ENCODE measurements around the gene SUSD1.

SUSD1 gene

DNA sequence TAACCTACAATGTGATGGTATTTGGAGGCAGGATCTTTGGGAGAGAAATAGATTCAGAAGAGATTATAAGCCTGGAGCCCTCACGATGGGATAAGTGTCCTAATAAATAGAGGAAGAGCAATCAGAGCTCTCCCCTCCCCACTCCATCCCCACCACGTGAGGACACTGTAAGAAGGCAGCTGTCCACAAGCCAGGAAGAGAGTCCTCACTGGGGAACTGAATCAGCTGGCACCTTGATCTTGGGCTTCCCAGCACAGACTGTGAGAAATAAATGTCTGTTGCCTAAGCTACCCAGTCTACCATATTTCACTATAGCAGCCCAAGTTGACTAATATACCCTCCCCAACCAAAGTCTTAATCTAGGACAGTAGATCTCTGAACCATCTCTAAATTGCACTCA lies 118.1 kb downstream of the SUSD1 start:
- DNase-seq (ENCODE audit: low read depth): no peak
- no peak overlapping the region for H3K4me3 ChIP-seq (ENCODE audit: control insufficient read depth, low read depth, low read length)
- TF ChIP-seq, protein P1, sequence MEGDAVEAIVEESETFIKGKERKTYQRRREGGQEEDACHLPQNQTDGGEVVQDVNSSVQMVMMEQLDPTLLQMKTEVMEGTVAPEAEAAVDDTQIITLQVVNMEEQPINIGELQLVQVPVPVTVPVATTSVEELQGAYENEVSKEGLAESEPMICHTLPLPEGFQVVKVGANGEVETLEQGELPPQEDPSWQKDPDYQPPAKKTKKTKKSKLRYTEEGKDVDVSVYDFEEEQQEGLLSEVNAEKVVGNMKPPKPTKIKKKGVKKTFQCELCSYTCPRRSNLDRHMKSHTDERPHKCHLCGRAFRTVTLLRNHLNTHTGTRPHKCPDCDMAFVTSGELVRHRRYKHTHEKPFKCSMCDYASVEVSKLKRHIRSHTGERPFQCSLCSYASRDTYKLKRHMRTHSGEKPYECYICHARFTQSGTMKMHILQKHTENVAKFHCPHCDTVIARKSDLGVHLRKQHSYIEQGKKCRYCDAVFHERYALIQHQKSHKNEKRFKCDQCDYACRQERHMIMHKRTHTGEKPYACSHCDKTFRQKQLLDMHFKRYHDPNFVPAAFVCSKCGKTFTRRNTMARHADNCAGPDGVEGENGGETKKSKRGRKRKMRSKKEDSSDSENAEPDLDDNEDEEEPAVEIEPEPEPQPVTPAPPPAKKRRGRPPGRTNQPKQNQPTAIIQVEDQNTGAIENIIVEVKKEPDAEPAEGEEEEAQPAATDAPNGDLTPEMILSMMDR (IDR thresholded peaks at IDR 0.05; ENCODE audit: control insufficient read depth, insufficient read depth, low read depth, low read length, missing control alignments): no peak

DNA sequence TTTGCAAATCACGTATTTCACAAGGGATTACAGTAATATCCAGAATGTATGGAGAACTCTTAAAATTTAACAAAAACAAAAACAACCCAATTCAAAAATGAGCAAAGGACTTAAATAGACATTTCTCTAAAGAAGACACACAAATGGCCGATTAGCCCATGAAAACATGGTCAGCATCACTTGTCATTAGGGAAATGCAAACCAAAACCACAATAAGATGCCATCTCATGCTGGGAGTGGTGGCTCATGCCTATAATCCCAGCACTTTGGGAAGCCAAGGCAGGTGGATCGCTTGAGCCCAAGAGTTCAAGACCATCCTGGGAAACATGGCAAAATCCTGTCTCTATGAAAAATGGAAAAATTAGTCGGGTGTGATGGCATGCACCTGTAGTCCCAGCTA lies 120.2 kb downstream of the SUSD1 start:
- no peak overlapping the region for H3K4me3 ChIP-seq (ENCODE audit: control insufficient read depth, low read depth, low read length)
- TF ChIP-seq, protein P1 (IDR thresholded peaks at IDR 0.05; ENCODE audit: control insufficient read depth, insufficient read depth, low read depth, low read length, missing control alignments): no peak
- DNase-seq (ENCODE audit: low read depth): no peak

DNA sequence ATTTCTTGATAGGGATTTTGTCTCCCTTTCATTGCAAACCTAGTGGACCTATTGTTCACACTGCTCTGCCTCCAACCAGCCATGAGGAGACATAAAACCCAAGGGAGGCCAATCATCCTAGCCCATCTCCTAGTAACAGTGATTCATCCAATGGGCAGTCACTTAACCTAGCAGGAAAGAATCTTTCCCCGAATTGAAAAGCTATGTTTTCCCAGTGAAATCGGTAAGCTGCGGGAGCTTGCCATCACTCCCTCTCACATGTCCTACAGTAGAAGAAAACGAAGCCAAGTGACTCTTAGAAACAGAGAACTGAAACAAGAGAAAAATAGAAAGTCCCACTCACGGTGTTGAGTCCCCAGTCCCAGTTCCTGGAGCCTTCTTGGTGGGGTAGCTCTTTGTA lies 123.3 kb downstream of the SUSD1 start:
- no peak overlapping the region for H3K4me3 ChIP-seq (ENCODE audit: control insufficient read depth, low read depth, low read length)
- no peak for DNase-seq (ENCODE audit: low read depth)
- TF ChIP-seq, protein P1 (IDR thresholded peaks at IDR 0.05; ENCODE audit: control insufficient read depth, insufficient read depth, low read depth, low read length, missing control alignments): no peak

DNA sequence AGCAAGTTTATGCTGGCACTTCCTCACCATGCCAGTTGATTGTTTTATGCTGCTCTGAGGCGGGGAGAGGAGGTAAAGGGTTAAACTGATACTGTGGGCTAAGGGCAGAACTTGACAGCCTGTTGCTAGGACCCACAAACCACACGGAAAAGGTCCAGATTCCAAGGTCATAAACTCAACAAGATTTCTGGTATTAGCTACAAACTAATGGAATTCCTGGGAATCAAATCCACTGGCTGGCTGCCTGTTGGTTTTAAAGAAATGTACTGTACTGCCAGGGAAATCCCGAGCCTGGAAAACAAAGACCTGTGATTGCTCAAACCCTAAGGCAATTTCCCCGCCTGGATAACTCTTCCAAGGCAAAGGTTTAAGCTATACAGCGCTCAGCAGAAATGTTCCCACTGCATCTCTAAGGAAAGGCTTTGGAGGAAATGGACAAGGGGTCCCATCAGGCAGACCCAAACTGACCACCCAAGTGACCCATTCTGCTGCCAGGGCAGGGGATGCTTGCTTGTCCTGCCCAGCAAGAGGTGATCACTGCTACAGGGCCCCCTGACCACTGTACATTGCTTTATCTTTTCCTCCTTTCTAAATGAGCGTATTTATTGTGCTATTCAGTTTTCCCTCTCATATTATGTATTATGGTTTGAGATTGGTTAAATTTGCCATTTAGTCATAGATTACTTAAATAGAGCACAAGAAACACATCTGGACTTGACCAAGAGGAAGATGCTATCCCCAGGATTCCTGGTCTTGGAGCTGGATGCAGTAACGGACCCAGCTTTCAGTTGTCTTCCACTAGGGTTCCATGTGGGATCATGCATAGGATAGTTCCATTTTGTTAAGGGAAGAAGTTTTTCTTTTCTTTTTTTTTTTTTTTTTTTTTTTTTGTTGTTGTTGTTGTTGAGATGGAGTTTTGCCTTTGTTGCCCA lies 124.3 kb downstream of the SUSD1 start:
- H3K4me3 ChIP-seq (ENCODE audit: control insufficient read depth, low read depth, low read length): no peak overlapping the region
- peak; percentile 95 for DNase-seq (ENCODE audit: low read depth)
- TF ChIP-seq, protein P1 (IDR thresholded peaks at IDR 0.05; ENCODE audit: control insufficient read depth, insufficient read depth, low read depth, low read length, missing control alignments): no peak

DNA sequence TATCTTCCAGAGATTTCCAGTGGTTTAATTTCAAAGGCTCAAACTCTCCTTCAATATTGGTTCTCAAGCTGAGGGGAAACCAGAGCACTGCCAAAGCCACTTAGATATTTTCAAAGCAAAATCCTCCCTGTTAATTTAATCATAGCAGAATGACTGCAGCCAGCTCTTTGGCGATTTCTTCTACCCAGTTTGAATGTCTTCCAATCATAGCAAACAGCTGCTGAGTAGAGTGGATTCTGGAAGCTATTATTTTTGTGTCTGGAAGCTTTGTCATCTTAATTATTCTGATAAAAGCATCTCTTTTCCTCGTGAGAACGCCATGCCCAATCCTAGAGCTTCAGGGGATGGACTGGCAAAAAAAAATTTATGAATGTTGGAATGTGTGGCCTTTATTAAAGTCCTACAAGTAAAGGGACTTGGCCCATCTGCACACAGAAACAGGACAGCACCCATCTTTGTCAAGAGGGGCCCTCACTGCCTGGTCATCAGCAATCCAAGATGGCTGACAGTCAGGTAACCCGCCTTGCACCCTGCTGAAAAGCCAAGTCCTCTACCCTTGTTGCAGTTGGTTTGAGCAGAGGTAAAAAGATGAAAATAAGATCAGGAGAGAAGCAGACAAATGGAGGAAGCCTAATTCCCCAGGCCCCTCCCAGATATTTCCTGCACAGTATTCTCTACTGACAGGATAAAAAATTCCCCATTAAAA lies 125.1 kb downstream of the SUSD1 start:
- TF ChIP-seq, protein P1 (IDR thresholded peaks at IDR 0.05; ENCODE audit: control insufficient read depth, insufficient read depth, low read depth, low read length, missing control alignments): no peak
- H3K4me3 ChIP-seq (ENCODE audit: control insufficient read depth, low read depth, low read length): no peak overlapping the region
- DNase-seq (ENCODE audit: low read depth): peak; percentile 64

DNA sequence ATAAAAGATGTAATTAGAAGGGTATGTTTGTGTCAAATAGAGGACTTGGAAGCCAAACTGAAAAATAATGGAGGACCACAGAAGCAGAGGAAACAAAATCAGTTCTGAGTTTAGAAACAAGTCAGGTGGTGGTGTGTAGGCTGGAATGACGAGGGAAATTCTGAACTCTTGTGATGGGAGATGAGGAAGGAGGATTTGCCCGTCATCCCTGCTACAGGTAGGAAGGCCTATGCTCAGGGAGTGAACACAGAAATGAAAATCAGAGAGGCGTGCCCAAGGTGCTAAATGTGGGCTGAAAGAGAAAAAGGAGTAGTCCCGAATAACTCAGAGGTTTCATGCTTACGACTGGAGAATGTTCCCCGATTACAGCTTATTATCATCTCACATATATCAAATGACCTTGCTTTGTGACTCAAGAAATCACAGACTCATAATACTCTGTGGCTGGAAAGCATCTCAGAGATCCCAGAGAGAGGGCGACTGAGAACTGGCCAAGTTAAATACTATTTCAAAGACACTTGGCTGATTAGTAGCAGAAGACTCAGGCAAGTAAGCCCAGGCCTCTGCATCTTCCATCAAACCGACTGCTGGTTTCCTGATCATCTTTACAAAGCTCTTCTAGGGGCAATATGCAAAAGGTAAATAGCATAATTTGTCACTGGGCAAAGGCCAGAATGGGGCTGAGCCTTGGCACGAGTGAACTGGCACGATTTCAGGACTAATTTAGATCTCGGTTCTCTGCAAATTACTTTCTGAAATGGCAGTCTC lies 126.0 kb downstream of the SUSD1 start:
- TF ChIP-seq, protein P1 (IDR thresholded peaks at IDR 0.05; ENCODE audit: control insufficient read depth, insufficient read depth, low read depth, low read length, missing control alignments): no peak
- peak; percentile 83 for DNase-seq (ENCODE audit: low read depth)
- no peak overlapping the region for H3K4me3 ChIP-seq (ENCODE audit: control insufficient read depth, low read depth, low read length)
